Heart right ventricle (tissue), 16 donors: ENCODE results near the gene PCSK1. TPM values are rescaled to one million over a fixed set of nuclear protein-coding genes. Genes with fewer than 3 reads are reported as not detected.
"Not testable (repeated sequence)": the region's sequence is repeated elsewhere in the genome, so short reads cannot be mapped to it uniquely, and the experiment has no call there.

Experiments
- ATAC-seq, 8 donors: fragments of 200-7000 bp; cut with Tn5 transposase; one replicate each; pipeline ENCODE4 v1.9.1; 2020; ENCODE audit warnings: mild to moderate bottlenecking in 8 of 8, moderate library complexity in 8 of 8, moderate number of reproducible peaks in 1 of 8
- DNase-seq, 2 donors: peaks; one replicate each; pipeline ENCODE4 v3.0.0-alpha.2; 2020
- H3K27ac ChIP-seq, 10 donors: fragments of 200-600 bp; sonication (generic) in 2 of 10; one replicate each; pipeline versions ENCODE4 v1.5.0 to v1.8.0; 2020 to 2022; ENCODE audit warnings: mild to moderate bottlenecking in 3 of 10
- H3K27me3 ChIP-seq, 7 donors: fragments of 200-600 bp; one replicate each; pipeline ENCODE4 v1.8.0; 2021 to 2022; ENCODE audit warnings: mild to moderate bottlenecking in 2 of 7
- H3K36me3 ChIP-seq, 9 donors: fragments of 200-600 bp; sonication (generic) in 1 of 9; one replicate each; pipeline versions ENCODE4 v1.5.0 to v1.8.0; 2020 to 2022; ENCODE audit warnings: mild to moderate bottlenecking in 2 of 9
- H3K4me1 ChIP-seq, 9 donors: fragments of 200-600 bp; sonication (generic) in 1 of 9; one replicate each; pipeline versions ENCODE4 v1.5.0 to v1.8.0; 2020 to 2022; ENCODE audit warnings: mild to moderate bottlenecking in 4 of 9
- H3K4me3 ChIP-seq, 10 donors: fragments of 200-600 bp; sonication (generic) in 2 of 10; one replicate each; pipeline versions ENCODE4 v1.5.0 to v1.8.0; 2020 to 2022; ENCODE audit warnings: mild to moderate bottlenecking in 7 of 10, moderate library complexity in 2 of 10
- H3K9me3 ChIP-seq, 11 donors: fragments of 200-600 bp in 10 of 11; sonication (generic) in 2 of 11; one replicate each; pipeline versions ENCODE4 v1.5.0 to v1.8.0; 2013 to 2022; ENCODE audit warnings: mild to moderate bottlenecking in 2 of 11, control low read depth in 1 of 11, moderate library complexity in 1 of 11
- CTCF ChIP-seq, 9 donors: fragments of 200-600 bp; sonication (generic) in 2 of 9; IDR thresholded peaks; one replicate each; pipeline versions ENCODE4 v1.5.0 to v1.8.0; 2021 to 2022; ENCODE audit warnings: antibody characterized with exemption in 9 of 9, mild to moderate bottlenecking in 5 of 9, moderate library complexity in 1 of 9
- WGBS, 2 donors: extraction: QIAGEN DNeasy Blood & Tissue Kit; methylation state at CpG; one replicate each; pipeline ENCODE4 v1.1.7; 2013; ENCODE audit warnings: inconsistent platforms in 1 of 2; 5-methylcytosine and 5-hydroxymethylcytosine counted together
- intact Hi-C, 10 donors: fragments of 100-400 bp; cut with DNase I; formaldehyde crosslinking; loops; one replicate each; pipeline versions ENCODE4 v1.11.1 to v1.14.2; 2022
- polyA plus RNA-seq, 2 donors: library from polyadenylated mRNA; stranded (reverse); fragments of 200-250 nt; gene quantifications; one replicate each; pipeline ENCODE4 v1.2.3, GENCODE V29; 2013
- total RNA-seq, 10 donors: library from RNA; stranded (reverse); fragmentation: NEBNext Ultra II Directional in 3 of 10; extraction: Animal tissue kit (Norgen Biotek cat#: 25700) in 3 of 10; gene quantifications; one replicate each; pipeline versions ENCODE4 v1.2.1 to v1.2.4, GENCODE V29; 2021 to 2023
- donor health status: Arrhythmogenic right ventricular cardiomyopathy.
- donor health status: ischemic (EF 13 %, LVEDD 7.1; RV severe dilation, severe dysfunction).
- donor health status: healthy with polysubstance abuse.
- donor health status: DM: no; HTN: yes; CAD: no.
- donor health status: DM: no; HTN: no; CAD: no.
- donor health status: ischemic (EF 25% LVEDD 6.9; RV normal size, moderate dysfunction).
- donor health status: ischemic (EF 25% LVEDD 5.7; RV mildly dilated, moderate dysfunction).
- donor health status: healthy.
- donor health status: DM: yes; HTN: yes; CAD: no.
- donor health status: Ischemic cardiomyopathy.
- donor health status: ischemic (EF 35%, LVEDD 5.7; RV mildly dilated, moderate dysfunction).
- donor health status: nonischemic (EF 11% LVEDD 7.7; RV severe dilation, severe dysfunction).
- donor health status: DM: yes; HTN: yes; CAD: no.
- donor health status: PGD.
- donor health status: ischemic (EF 29% LVEDD 5.4; RV normal size, mild dysfunction).
- donor health status: nonischemic (EF 23%, LVEDD 6.1; RV moderate dilation, normal function).

PCSK1 gene
- total and polyA plus RNA-seq, 12 donors = 0.15 to 0.65 (median 0.28) TPM; not detected in 3

- Histone ChIP-seq H3K27ac (no peak overlapping the region), H3K4me3 (no peak overlapping the region), H3K9me3 (no peaks in the 10 kb centered on the region), H3K27me3 (no peaks in the 10 kb centered on the region), H3K4me1 (no peaks in the 10 kb centered on the region), H3K36me3 (no peaks in the 10 kb centered on the region)
- DNase-seq (no peak), ATAC-seq (no peak)
- no peak for TF ChIP-seq CTCF (IDR thresholded peaks at IDR 0.05)
- WGBS, 2 donors = 82 to 88% methylated on average over 2 of the region's 2 CpGs
- intact Hi-C loops = loop anchor here in 1 of 10 donors (10.0 kb wide), 1 partner anchor 232 kb away; no protein-coding TSS in a partner anchor
These were observed 60.2 kb downstream of the PCSK1 start for GRCh38 chr5:96372726-96373380.

DNA sequence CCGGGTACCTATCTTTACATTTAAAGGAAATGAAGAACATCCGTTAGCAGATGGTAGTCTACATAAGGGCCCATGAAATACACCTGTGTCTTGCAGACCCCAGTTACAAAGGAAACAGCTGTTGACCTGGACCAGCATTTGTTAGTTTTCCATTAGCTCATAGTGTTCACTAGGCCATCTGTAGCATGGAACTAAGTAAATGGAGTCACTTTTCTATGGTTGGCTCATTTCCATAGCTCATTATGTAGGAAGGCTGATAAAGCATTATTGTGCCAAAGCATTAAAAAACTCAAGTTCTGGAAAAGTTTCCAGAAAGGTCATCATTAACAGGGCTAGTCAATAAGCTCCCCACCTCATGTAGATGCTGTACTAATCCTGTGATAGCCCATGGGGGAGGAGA is 62.1 kb downstream of the PCSK1 start:
- no peaks in the 10 kb centered on the region for H3K4me1 ChIP-seq
- H3K36me3 ChIP-seq = no peaks in the 10 kb centered on the region
- WGBS, 2 donors = 47 to 72% methylated on average over 2 of the region's 2 CpGs
- intact Hi-C loops = loop anchor here in 1 of 10 donors (10.0 kb wide), 1 partner anchor 234 kb away; no protein-coding TSS in a partner anchor
- no peaks in the 10 kb centered on the region for H3K9me3 ChIP-seq
- ATAC-seq (no peak), DNase-seq (no peak)
- no peaks in the 10 kb centered on the region for H3K27me3 ChIP-seq
- no peak for TF ChIP-seq CTCF (IDR thresholded peaks at IDR 0.05)
- no peak overlapping the region for H3K27ac ChIP-seq
- H3K4me3 ChIP-seq = no peak overlapping the region

GRCh38 chr5:96367337-96367736 is 65.7 kb downstream of the PCSK1 start:
- intact Hi-C loops, H3K27ac ChIP-seq, H3K4me3 ChIP-seq, DNase-seq, H3K36me3 ChIP-seq, ATAC-seq, H3K9me3 ChIP-seq, H3K4me1 ChIP-seq, H3K27me3 ChIP-seq: not testable (repeated sequence)
- WGBS, 2 donors = 88 to 95% methylated on average over 8 of the region's 8 CpGs

DNA sequence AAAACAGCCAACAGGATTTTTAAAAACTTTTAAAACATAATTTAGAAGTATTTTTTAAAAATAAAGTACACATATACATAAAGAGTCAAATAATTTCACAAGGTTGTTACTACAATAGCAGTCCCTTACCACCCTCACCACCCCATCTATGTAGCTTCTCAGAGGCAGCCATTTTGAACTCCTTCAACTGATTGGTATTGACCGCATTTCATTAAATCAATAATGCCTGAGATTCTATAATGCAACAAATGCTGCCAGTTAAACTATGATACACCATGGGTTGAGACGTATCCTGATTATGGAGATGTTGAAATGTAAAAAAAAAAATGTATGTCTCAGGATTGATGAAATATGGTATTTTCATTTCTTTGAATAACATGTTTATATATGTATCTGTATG is 78.8 kb downstream of the PCSK1 start:
- 96 to 97% methylated on average over 2 of the region's 2 CpGs for WGBS, 2 donors
- DNase-seq (no peak), ATAC-seq (no peak)
- H3K27ac ChIP-seq = no peak overlapping the region
- peaks cover 0 to 10% (median 0%) of the 10 kb centered on the region in 11 donors for H3K9me3 ChIP-seq
- no peaks in the 10 kb centered on the region for H3K36me3 ChIP-seq
- no peaks in the 10 kb centered on the region for H3K27me3 ChIP-seq
- no peak overlapping the region for H3K4me3 ChIP-seq
- peaks cover 0 to 10% (median 0%) of the 10 kb centered on the region in 9 donors for H3K4me1 ChIP-seq
- TF ChIP-seq CTCF (IDR thresholded peaks at IDR 0.05) = no peak
- intact Hi-C loops = no loop called here

GRCh38 chr5:96353220-96353619 is 79.8 kb downstream of the PCSK1 start:
- Histone ChIP-seq H3K9me3 (peaks cover 0 to 5% (median 0%) of the 10 kb centered on the region in 11 donors), H3K36me3 (no peaks in the 10 kb centered on the region), H3K4me3 (no peak overlapping the region), H3K27ac (no peak overlapping the region), H3K27me3 (no peaks in the 10 kb centered on the region), H3K4me1 (peaks cover 0 to 10% (median 0%) of the 10 kb centered on the region in 9 donors)
- DNase-seq (no peak), ATAC-seq (no peak)
- 67 to 91% methylated on average over 1 of the region's 1 CpG for WGBS, 2 donors
- no peak for TF ChIP-seq CTCF (IDR thresholded peaks at IDR 0.05)
- intact Hi-C loops = no loop called here
